Suprapubic skin (tissue), 4 donors: ENCODE measurements around the gene OSBPL8.

Experiments used
- POLR2A ChIP-seq, 2 donors: fragments of 450-650 bp; IDR thresholded peaks; one replicate each; pipeline ENCODE4 v1.6.1; 2017; ENCODE audit warnings: antibody characterized with exemption in 2 of 2, mild to moderate bottlenecking in 2 of 2, moderate library complexity in 2 of 2
- POLR2AphosphoS5 ChIP-seq, 3 donors: sonication (generic); formaldehyde crosslinking; IDR thresholded peaks; one replicate each; pipeline ENCODE4 v1.6.1; 2017; ENCODE audit warnings: antibody characterized with exemption in 3 of 3
- TF ChIP-seq, protein P1 (sequence below), 2 donors: fragments of 200-600 bp in 1 of 2; fragments of 450-650 bp in 1 of 2; sonication (generic) in 1 of 2; IDR thresholded peaks; one replicate each; pipeline ENCODE4 v1.5.1; 2016 to 2019; ENCODE audit warnings: antibody characterized with exemption in 2 of 2, mild to moderate bottlenecking in 1 of 2, moderate library complexity in 1 of 2

DNA sequence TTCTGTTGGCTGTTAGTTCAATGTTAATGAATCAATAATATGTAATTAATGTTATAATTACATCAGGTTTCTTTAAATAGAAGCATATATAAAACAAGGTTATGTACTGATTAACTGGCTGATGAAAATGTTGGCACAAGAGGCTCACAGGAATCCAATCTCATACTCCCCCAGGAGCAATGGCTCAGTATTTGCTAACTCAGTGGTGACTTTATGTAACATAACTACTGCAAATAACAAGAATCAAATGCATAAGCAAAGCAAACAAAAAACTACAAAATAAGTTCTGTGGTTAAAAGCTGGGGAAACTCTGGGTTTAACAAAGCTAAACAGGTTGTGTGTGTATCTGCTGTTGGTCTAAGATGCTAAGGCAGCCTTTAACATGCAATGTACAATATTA is 183.6 kb downstream of the OSBPL8 start:
- TF ChIP-seq, protein P1, sequence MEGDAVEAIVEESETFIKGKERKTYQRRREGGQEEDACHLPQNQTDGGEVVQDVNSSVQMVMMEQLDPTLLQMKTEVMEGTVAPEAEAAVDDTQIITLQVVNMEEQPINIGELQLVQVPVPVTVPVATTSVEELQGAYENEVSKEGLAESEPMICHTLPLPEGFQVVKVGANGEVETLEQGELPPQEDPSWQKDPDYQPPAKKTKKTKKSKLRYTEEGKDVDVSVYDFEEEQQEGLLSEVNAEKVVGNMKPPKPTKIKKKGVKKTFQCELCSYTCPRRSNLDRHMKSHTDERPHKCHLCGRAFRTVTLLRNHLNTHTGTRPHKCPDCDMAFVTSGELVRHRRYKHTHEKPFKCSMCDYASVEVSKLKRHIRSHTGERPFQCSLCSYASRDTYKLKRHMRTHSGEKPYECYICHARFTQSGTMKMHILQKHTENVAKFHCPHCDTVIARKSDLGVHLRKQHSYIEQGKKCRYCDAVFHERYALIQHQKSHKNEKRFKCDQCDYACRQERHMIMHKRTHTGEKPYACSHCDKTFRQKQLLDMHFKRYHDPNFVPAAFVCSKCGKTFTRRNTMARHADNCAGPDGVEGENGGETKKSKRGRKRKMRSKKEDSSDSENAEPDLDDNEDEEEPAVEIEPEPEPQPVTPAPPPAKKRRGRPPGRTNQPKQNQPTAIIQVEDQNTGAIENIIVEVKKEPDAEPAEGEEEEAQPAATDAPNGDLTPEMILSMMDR (IDR thresholded peaks at IDR 0.05), result no peak
- TF ChIP-seq POLR2A (IDR thresholded peaks at IDR 0.05), result no peak
- TF ChIP-seq POLR2AphosphoS5 (IDR thresholded peaks at IDR 0.05), result no peak
